HL-60/S4 treated with retinoic acid at 250 ng/mL for 4 days and 3 days (cell line): ENCODE data around the gene CNP.

Experiments
- in situ Hi-C: fragments of 300-500 bp; cut with MboI; formaldehyde crosslinking; loops from 2 replicates; pipeline ENCODE4 v1.7.0; 2022; ENCODE audit warnings: low sequenced_read_pairs

CNP gene

DNA sequence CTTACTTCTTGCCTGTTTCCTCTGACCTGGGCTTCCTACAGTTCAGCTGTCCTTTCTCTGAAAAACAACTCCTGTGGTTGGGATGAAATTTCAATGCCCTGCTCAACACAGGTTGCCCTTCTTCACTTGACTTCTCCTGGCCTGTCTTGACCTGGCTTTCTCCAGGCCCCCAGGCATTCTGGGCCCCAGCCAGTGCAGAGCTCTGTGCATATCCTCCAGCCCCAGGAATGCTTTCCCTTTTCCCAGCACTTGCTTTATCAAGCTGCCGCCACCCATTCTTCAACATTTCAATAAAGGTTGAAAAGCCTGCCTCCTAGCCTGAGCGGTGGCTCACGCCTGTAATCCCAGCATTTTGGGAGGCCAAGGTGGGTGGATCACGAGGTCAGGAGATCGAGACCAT is 25.4 kb upstream of the CNP start:
- in situ Hi-C loops = no loop called here

DNA sequence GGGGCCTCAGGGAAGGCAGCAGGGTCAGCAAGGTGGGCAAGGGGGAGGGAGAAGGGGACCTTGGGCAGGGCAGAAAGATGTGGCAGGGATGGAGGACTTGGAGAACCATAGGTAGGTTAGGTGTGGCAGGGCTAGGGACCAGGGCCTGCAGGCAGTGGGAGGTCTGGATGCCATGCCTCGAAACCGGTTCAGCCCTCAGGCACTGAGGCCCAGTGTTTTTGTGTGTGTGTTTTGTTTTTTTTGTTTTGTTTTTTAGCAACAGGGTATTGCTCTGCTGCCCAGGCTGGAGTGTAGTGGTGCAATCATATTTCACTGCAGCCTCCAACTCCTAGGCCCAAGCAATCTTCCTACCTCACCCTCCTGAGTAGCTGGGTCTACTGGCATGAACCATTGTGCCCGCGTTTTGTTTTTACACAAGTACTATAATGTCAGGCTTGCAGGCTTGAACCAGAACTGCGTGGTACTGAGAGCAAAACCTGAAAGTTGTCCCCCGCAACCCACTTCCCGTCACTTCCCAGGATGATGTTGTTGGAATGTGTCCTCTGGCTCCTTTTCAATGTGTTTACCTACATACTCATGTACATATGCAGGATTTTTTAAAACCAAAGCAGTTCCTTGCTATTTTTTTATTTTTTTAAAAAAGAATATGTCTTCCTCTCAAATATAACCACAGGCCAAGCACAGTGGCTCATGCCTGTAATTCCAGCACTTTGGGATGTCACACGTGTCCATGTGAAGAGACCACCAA is 23.8 kb upstream of the CNP start:
- in situ Hi-C loops = no loop called here

- in situ Hi-C loops = no loop called here
Measured at GRCh38 chr17:41943492-41943891, 23.1 kb upstream of the CNP start.

DNA sequence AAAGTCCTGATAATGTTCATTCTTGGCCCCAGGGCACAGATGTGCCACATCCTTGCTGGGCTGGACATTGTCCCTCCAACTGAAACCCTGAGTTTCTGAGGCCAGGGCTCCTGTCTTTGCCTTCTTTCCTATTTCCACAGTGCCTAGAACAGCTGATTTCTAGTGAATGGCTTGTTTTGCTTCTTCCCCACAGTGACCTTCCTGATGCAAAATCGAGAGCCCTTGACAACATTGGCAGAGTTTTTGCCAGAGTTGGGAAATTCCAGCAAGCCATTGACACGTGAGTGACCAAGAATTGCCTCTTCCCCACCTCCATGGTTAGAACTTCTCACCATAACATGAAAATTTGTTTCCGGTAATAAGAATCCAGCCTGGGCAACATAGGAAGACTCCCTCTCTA is 21.7 kb upstream of the CNP start:
- in situ Hi-C loops = no loop called here

- in situ Hi-C loops = no loop called here
Measured at GRCh38 chr17:41948762-41949460, 17.7 kb upstream of the CNP start.

GRCh38 chr17:41956522-41956921 is 10.1 kb upstream of the CNP start:
- in situ Hi-C loops = no loop called here

GRCh38 chr17:41957031-41957868 is 9.3 kb upstream of the CNP start:
- in situ Hi-C loops = no loop called here

DNA sequence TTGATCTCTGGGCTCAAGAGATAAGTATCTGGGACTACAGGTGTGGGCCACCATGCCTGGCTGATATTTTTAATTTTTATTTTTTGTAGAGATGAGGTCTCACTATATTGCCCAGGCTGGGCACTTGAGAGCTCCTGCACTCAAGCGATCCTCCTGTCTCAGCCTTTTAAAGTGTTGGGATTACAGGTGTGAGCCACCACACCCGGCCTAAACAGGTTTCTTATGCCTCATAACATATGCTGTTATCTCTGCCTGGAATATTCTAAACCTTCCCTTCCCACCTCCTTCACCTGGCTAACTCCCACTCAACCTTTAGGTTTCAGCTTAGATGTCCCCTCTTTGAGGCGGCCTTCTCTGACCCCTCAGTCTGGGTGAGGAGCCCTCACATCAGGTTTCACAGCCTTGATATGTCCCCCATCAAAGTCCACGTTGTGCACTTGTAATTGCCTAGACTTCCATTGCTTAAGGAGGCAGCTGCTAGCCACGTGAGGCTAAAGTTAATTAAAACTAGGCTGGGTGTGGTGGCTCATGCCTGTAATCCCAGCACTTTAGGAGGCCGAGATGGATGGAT is 8.6 kb upstream of the CNP start:
- in situ Hi-C loops = no loop called here

DNA sequence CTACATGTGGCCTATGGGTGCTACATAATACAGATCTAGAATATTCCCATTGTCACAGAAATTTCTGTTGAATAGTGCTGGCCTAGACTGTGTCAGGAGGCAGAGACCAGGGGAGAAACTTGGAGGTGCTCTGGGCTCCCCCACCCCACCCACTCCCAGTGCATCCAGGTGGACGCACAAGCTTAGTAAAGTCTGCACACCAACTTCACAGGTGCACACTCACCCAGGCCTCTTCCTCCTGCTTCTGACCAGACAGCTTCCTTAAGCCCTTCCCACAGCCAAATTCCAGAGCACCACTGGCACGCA is 7.6 kb upstream of the CNP start:
- in situ Hi-C loops = no loop called here

GRCh38 chr17:41959336-41960095 is 7.1 kb upstream of the CNP start:
- in situ Hi-C loops = loop anchor here (10.0 kb wide), 1 partner anchor 155 kb away; the partner anchor contains the start of gene DHX58

GRCh38 chr17:41962111-41962510 is 4.5 kb upstream of the CNP start:
- in situ Hi-C loops = loop anchor here (10.0 kb wide), 1 partner anchor 153 kb away; the partner anchor contains the start of gene DHX58

DNA sequence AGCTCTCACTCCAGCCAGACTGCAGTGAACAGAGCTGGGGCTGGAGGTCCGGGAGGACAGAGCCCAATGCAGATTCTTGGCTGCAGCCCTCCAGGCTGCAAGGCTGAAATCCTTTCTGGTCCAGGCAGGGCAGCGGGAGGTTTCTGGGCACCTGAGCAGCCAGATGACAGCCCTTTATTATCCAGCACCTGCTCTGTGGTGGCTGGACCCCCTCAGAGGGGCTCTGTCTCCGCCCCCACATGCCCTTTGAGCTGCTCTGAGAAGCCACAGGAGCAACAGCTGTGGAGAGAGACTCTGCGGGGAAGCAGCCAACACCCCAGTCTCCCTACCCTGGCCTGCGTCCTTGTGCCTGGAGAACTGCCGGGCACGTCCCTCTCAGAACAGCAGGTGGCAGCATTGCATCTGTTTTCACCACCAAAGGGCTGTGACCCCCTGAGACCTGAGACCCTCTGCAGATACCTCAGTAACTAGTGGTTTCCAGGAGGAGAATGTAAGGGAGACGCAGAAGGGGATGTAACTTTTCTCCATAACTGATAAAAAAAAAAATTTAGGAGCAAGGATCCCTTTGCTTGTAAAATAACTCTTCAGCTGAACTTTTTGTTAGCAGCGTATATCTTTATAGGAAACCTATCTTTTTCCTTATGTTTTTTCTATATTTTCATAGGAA is 3.7 kb upstream of the CNP start:
- in situ Hi-C loops = loop anchor here (10.0 kb wide), 1 partner anchor 152 kb away; the partner anchor contains the start of gene DHX58

DNA sequence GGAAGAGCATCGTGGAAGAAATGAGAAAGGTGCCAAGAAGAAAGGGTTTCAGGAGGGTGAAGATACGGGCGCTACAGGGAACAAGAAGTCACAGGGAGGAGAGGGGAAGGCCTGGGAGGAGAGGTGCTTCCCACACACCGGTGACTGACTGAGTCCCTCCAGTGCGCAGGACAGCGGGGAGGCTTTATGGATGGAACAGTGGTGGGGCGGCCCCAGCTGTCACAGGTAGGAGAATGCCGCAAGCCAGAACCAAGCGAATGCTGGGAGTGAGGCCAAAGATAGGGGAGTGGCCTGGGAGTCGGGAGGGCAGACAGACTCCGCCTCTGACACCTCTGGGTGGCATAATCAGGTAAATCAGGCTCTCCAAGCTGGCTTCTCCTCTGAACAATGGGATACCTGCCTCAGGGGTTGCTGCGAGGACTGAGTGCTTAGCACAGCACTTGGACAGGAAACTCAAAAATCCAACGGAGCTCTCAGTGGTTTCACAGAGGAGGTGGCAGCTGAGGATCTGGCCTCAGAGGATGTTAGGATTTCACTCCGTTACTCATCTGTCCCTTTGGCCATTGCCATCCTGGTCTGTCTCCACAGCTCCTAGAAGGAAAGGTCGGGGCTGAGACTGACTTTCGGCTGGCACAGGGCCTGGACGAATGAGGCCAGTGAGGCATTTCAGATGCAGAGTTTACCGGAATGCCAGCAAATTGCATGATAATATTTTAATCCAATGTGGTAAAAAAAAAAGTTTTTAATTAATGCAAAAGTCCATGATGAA is 717 bp upstream of the CNP start:
- in situ Hi-C loops = loop anchor here (10.0 kb wide), 1 partner anchor 149 kb away; the partner anchor contains the start of gene DHX58

- in situ Hi-C loops = loop anchor here (10.0 kb wide), 1 partner anchor 147 kb away; the partner anchor contains the start of gene DHX58
Measured at GRCh38 chr17:41967141-41967920, 736 bp downstream of the CNP start.

- in situ Hi-C loops = loop anchor here (10.0 kb wide), 1 partner anchor 147 kb away; the partner anchor contains the start of gene DHX58
Measured at GRCh38 chr17:41967921-41968578, 1.5 kb downstream of the CNP start.

DNA sequence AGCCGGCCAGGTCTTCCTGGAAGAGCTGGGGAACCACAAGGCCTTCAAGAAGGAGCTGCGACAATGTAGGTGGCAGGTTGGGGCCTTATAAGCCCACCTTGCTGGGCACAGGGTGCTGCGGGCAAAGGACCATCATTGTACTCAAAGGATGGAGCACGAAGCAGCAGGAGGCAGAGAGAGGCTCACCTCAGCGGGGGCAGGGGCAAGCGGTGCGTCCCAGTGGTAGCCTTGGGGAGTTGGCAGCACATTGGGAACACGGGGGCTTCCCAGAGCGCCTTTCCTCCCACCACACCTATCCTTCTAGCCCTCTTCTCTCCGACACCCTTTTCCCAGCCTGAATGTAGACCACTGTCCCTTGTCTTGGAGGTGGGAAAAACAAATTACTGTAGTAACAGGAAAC is 2.1 kb downstream of the CNP start:
- in situ Hi-C loops = loop anchor here (10.0 kb wide), 1 partner anchor 146 kb away; the partner anchor contains the start of gene DHX58

- in situ Hi-C loops = no loop called here
Measured at GRCh38 chr17:41970901-41971331, 4.3 kb downstream of the CNP start.
